ENCODE measurements around the gene JAM3. TPM values are rescaled to one million over a fixed set of nuclear protein-coding genes. Genes with fewer than 3 reads are reported as not detected.

The JAM3 gene
- total RNA-seq, 1 experiment from 2014 or later = 36.5 TPM

GRCh38 chr11:134157451-134157850 lies 88.6 kb downstream of the JAM3 start:
- no peak overlapping the region for H3K27ac Mint-ChIP-seq
- no peaks in the 10 kb centered on the region for H3K27me3 ChIP-seq (ENCODE audit: insufficient read depth, low read length)
- no peaks in the 10 kb centered on the region for H4K20me1 ChIP-seq (ENCODE audit: control insufficient read depth, insufficient read depth, insufficient read length)
- H3T11ph ChIP-seq (ENCODE audit: low read length) = no peak overlapping the region
- no peak overlapping the region for H3K14ac ChIP-seq (ENCODE audit: insufficient read depth, low read length)
- H3K9ac ChIP-seq (ENCODE audit: extremely low read depth, insufficient read length, low read length) = no peak overlapping the region
- H2AFZ ChIP-seq (ENCODE audit: low read length) = no peak overlapping the region
- no peak overlapping the region for H3K56ac ChIP-seq (ENCODE audit: insufficient read length, low read depth, low read length)
- no peak overlapping the region for H3K4me2 ChIP-seq (ENCODE audit: insufficient read depth, insufficient read length, low read length)
- no peaks in the 10 kb centered on the region for H3K79me1 ChIP-seq (ENCODE audit: insufficient read depth, low read depth, low read length, poor library complexity, severe bottlenecking)
- H3K23me2 ChIP-seq (ENCODE audit: insufficient read length, low read depth, low read length, poor library complexity, severe bottlenecking) = no peaks in the 10 kb centered on the region
- no peak overlapping the region for H2BK12ac ChIP-seq (ENCODE audit: insufficient read length, low read depth, low read length)
- no CpG with 5 or more reads among the region's 4 CpGs for WGBS (ENCODE audit: extremely low coverage, insufficient read length, low lambda C conversion rate)
- H4K5ac ChIP-seq (ENCODE audit: insufficient read length, low read depth, low read length) = no peak overlapping the region
- H3K79me2 ChIP-seq (ENCODE audit: insufficient read depth, low read length) = no peaks in the 10 kb centered on the region
- no peak overlapping the region for H3K4me3 Mint-ChIP-seq
- H2AK5ac ChIP-seq (ENCODE audit: insufficient read length, low read length) = no peak overlapping the region
- H4K8ac ChIP-seq (replicated peaks; ENCODE audit: insufficient read length, low read depth, low read length) = no peak overlapping the region
- H3K9me3 Mint-ChIP-seq = peaks cover 26 to 35% of the 10 kb centered on the region in 2 experiments
- no peak overlapping the region for H3K23ac ChIP-seq (ENCODE audit: insufficient read length, low read depth, low read length)
- no peaks in the 10 kb centered on the region for H3K4me1 ChIP-seq (ENCODE audit: insufficient read depth, low read length)
- H2BK120ac ChIP-seq (ENCODE audit: low read depth, low read length, poor library complexity, severe bottlenecking) = no peak overlapping the region
- no peak overlapping the region for H4K91ac ChIP-seq (ENCODE audit: insufficient read length, low read depth, low read length)
- no peak overlapping the region for H2BK5ac ChIP-seq (ENCODE audit: insufficient read length, low read length)
- H2BK15ac ChIP-seq (ENCODE audit: low read depth, low read length) = no peak overlapping the region
- TF ChIP-seq CTCF (conservative IDR thresholded peaks at IDR 0.05) = no peak
- H3K4me1 Mint-ChIP-seq = no peaks in the 10 kb centered on the region
- no peak overlapping the region for H3K18ac ChIP-seq (ENCODE audit: insufficient read length, low read depth, low read length)
- H3K9me3 ChIP-seq (ENCODE audit: control insufficient read depth, low read depth, low read length) = peaks cover 20% of the 10 kb centered on the region
- no peak overlapping the region for H3K27ac ChIP-seq (ENCODE audit: insufficient read length, low read depth, low read length)
- peaks cover 2% of the 10 kb centered on the region for H3K27me3 Mint-ChIP-seq (ENCODE audit: low read depth)
- H3K36me3 Mint-ChIP-seq (ENCODE audit: insufficient read depth in 1 of 3, low read depth in 3 of 3) = peaks cover 89 to 97% (median 97%) of the 10 kb centered on the region in 3 experiments
- no peak overlapping the region for H2BK20ac ChIP-seq (ENCODE audit: low read depth, low read length, poor library complexity, severe bottlenecking)
- DNase-seq = no peak
- H3K4ac ChIP-seq (ENCODE audit: low read depth, low read length) = no peak overlapping the region

Measured in H9 (cell line).